ENCODE results near the gene MINDY1.

Gene MINDY1

GRCh38 chr1:151000408-151000807 is 6.3 kb downstream of the MINDY1 start:
- H2BK120ac ChIP-seq (ENCODE audit: low read depth, low read length): no peak overlapping the region
- H2AK5ac ChIP-seq (ENCODE audit: low read depth, low read length): no peak overlapping the region
- WGBS, 2 donors (ENCODE audit: extremely low coverage in 2 of 2, insufficient read length in 2 of 2, insufficient replicate concordance in 1 of 2): no CpG with 5 or more reads among the region's 3 CpGs

GRCh38 chr1:150999926-151000325 is 6.8 kb downstream of the MINDY1 start:
- Histone ChIP-seq H3K36me3 (replicated peaks in 1 of 2; ENCODE audit: control insufficient read depth in 2 of 2, insufficient read depth in 2 of 2, low read length in 2 of 2) (peaks cover 9 to 29% of the 10 kb centered on the region in 2 donors), H2AK5ac (ENCODE audit: low read depth, low read length) (no peak overlapping the region), H3K79me1 (ENCODE audit: low read depth, low read length) (no peaks in the 10 kb centered on the region), H2BK12ac (ENCODE audit: low read length) (no peak overlapping the region), H2AFZ (ENCODE audit: low read length) (no peak overlapping the region), H4K8ac (ENCODE audit: low read depth, low read length) (no peak overlapping the region), H2BK5ac (ENCODE audit: low read length) (no peak overlapping the region), H3K9me3 (replicated peaks in 1 of 2; ENCODE audit: control insufficient read depth in 2 of 2, insufficient read depth in 1 of 2, low read depth in 1 of 2, low read length in 2 of 2) (no peaks in the 10 kb centered on the region), H3K23ac (ENCODE audit: low read depth, low read length, poor library complexity) (no peak overlapping the region), H2BK15ac (ENCODE audit: low read length) (no peak overlapping the region), H3K14ac (ENCODE audit: low read length) (no peak overlapping the region), H3K4me1 (ENCODE audit: control insufficient read depth in 2 of 2, insufficient read depth in 1 of 2, low read depth in 1 of 2, low read length in 2 of 2) (no peaks in the 10 kb centered on the region), H3K4ac (ENCODE audit: low read length) (no peak overlapping the region), H3K9ac (ENCODE audit: low read depth, low read length, poor library complexity) (no peak overlapping the region), H3K4me2 (ENCODE audit: insufficient read depth, low read length, poor library complexity, severe bottlenecking) (no peak overlapping the region), H4K91ac (ENCODE audit: low read depth, low read length, poor library complexity) (no peak overlapping the region), H3K4me3 (ENCODE audit: low read length in 2 of 2) (no peak overlapping the region), H3K27me3 (ENCODE audit: control insufficient read depth in 3 of 3, insufficient read depth in 3 of 3, low read depth in 1 of 3, low read length in 3 of 3) (no peaks in the 10 kb centered on the region), H3K27ac (replicated peaks; ENCODE audit: low read length) (no peak overlapping the region), H2BK120ac (ENCODE audit: low read depth, low read length) (no peak overlapping the region), H3K18ac (ENCODE audit: low read length) (no peak overlapping the region)
- DNase-seq (ENCODE audit: low spot score): no peak
- WGBS, 2 donors (ENCODE audit: extremely low coverage in 2 of 2, insufficient read length in 2 of 2, insufficient replicate concordance in 1 of 2): no CpG with 5 or more reads among the region's 2 CpGs

More at GRCh38 chr1:151000408-151000807, 6.3 kb downstream of the MINDY1 start:
- Histone ChIP-seq H2BK12ac (ENCODE audit: low read length) (no peak overlapping the region), H3K4ac (ENCODE audit: low read length) (no peak overlapping the region), H2AFZ (ENCODE audit: low read length) (no peak overlapping the region), H4K8ac (ENCODE audit: low read depth, low read length) (no peak overlapping the region), H3K36me3 (replicated peaks in 1 of 2; ENCODE audit: control insufficient read depth in 2 of 2, insufficient read depth in 2 of 2, low read length in 2 of 2) (peaks cover 9 to 29% of the 10 kb centered on the region in 2 donors), H3K9me3 (replicated peaks in 1 of 2; ENCODE audit: control insufficient read depth in 2 of 2, insufficient read depth in 1 of 2, low read depth in 1 of 2, low read length in 2 of 2) (no peaks in the 10 kb centered on the region), H3K18ac (ENCODE audit: low read length) (no peak overlapping the region), H3K27me3 (ENCODE audit: control insufficient read depth in 3 of 3, insufficient read depth in 3 of 3, low read depth in 1 of 3, low read length in 3 of 3) (no peaks in the 10 kb centered on the region), H4K91ac (ENCODE audit: low read depth, low read length, poor library complexity) (no peak overlapping the region), H2BK15ac (ENCODE audit: low read length) (no peak overlapping the region), H3K4me3 (ENCODE audit: low read length in 2 of 2) (no peak overlapping the region), H3K27ac (replicated peaks; ENCODE audit: low read length) (no peak overlapping the region), H3K23ac (ENCODE audit: low read depth, low read length, poor library complexity) (no peak overlapping the region), H3K4me1 (ENCODE audit: control insufficient read depth in 2 of 2, insufficient read depth in 1 of 2, low read depth in 1 of 2, low read length in 2 of 2) (peaks cover 0 to under 1% of the 10 kb centered on the region in 2 donors), H2BK5ac (ENCODE audit: low read length) (no peak overlapping the region), H3K14ac (ENCODE audit: low read length) (no peak overlapping the region), H3K79me1 (ENCODE audit: low read depth, low read length) (no peaks in the 10 kb centered on the region), H3K9ac (ENCODE audit: low read depth, low read length, poor library complexity) (no peak overlapping the region), H3K4me2 (ENCODE audit: insufficient read depth, low read length, poor library complexity, severe bottlenecking) (no peak overlapping the region)
- no peak for DNase-seq (ENCODE audit: low spot score)

- Histone ChIP-seq H3K9ac (ENCODE audit: low read depth, low read length, poor library complexity) (no peak overlapping the region), H2AFZ (ENCODE audit: low read length) (no peak overlapping the region), H3K4me2 (ENCODE audit: insufficient read depth, low read length, poor library complexity, severe bottlenecking) (no peak overlapping the region), H4K91ac (ENCODE audit: low read depth, low read length, poor library complexity) (no peak overlapping the region), H3K27ac (replicated peaks; ENCODE audit: low read length) (no peak overlapping the region), H2BK12ac (ENCODE audit: low read length) (no peak overlapping the region), H2AK5ac (ENCODE audit: low read depth, low read length) (no peak overlapping the region), H4K8ac (ENCODE audit: low read depth, low read length) (no peak overlapping the region), H2BK120ac (ENCODE audit: low read depth, low read length) (no peak overlapping the region), H2BK5ac (ENCODE audit: low read length) (no peak overlapping the region), H3K27me3 (ENCODE audit: control insufficient read depth in 3 of 3, insufficient read depth in 3 of 3, low read depth in 1 of 3, low read length in 3 of 3) (no peaks in the 10 kb centered on the region), H3K23ac (ENCODE audit: low read depth, low read length, poor library complexity) (no peak overlapping the region), H3K4ac (ENCODE audit: low read length) (no peak overlapping the region), H3K9me3 (replicated peaks in 1 of 2; ENCODE audit: control insufficient read depth in 2 of 2, insufficient read depth in 1 of 2, low read depth in 1 of 2, low read length in 2 of 2) (no peaks in the 10 kb centered on the region), H3K4me1 (ENCODE audit: control insufficient read depth in 2 of 2, insufficient read depth in 1 of 2, low read depth in 1 of 2, low read length in 2 of 2) (no peaks in the 10 kb centered on the region), H3K36me3 (replicated peaks in 1 of 2; ENCODE audit: control insufficient read depth in 2 of 2, insufficient read depth in 2 of 2, low read length in 2 of 2) (peaks cover 9 to 29% of the 10 kb centered on the region in 2 donors), H3K14ac (ENCODE audit: low read length) (no peak overlapping the region), H3K18ac (ENCODE audit: low read length) (no peak overlapping the region), H3K4me3 (ENCODE audit: low read length in 2 of 2) (no peak overlapping the region), H3K79me1 (ENCODE audit: low read depth, low read length) (no peaks in the 10 kb centered on the region), H2BK15ac (ENCODE audit: low read length) (no peak overlapping the region)
- no peak for DNase-seq (ENCODE audit: low spot score)
- WGBS, 2 donors (ENCODE audit: extremely low coverage in 2 of 2, insufficient read length in 2 of 2, insufficient replicate concordance in 1 of 2): no CpG with 5 or more reads among the region's 17 CpGs
Measured at GRCh38 chr1:150999051-150999674, 7.5 kb downstream of the MINDY1 start.

- peaks cover 9 to 29% of the 10 kb centered on the region in 2 donors for H3K36me3 ChIP-seq (replicated peaks in 1 of 2; ENCODE audit: control insufficient read depth in 2 of 2, insufficient read depth in 2 of 2, low read length in 2 of 2)
- no peak overlapping the region for H3K23ac ChIP-seq (ENCODE audit: low read depth, low read length, poor library complexity)
- no peak overlapping the region for H2BK12ac ChIP-seq (ENCODE audit: low read length)
- no peak overlapping the region for H3K4me2 ChIP-seq (ENCODE audit: insufficient read depth, low read length, poor library complexity, severe bottlenecking)
- H2BK15ac ChIP-seq (ENCODE audit: low read length): no peak overlapping the region
- H2BK120ac ChIP-seq (ENCODE audit: low read depth, low read length): no peak overlapping the region
- H4K91ac ChIP-seq (ENCODE audit: low read depth, low read length, poor library complexity): no peak overlapping the region
- H3K4me1 ChIP-seq (ENCODE audit: control insufficient read depth in 2 of 2, insufficient read depth in 1 of 2, low read depth in 1 of 2, low read length in 2 of 2): no peaks in the 10 kb centered on the region
- no peak overlapping the region for H4K8ac ChIP-seq (ENCODE audit: low read depth, low read length)
- H3K4ac ChIP-seq (ENCODE audit: low read length): no peak overlapping the region
- no peak for DNase-seq (ENCODE audit: low spot score)
- H2AK5ac ChIP-seq (ENCODE audit: low read depth, low read length): no peak overlapping the region
- no peaks in the 10 kb centered on the region for H3K79me1 ChIP-seq (ENCODE audit: low read depth, low read length)
- no peak overlapping the region for H2BK5ac ChIP-seq (ENCODE audit: low read length)
- no peaks in the 10 kb centered on the region for H3K27me3 ChIP-seq (ENCODE audit: control insufficient read depth in 3 of 3, insufficient read depth in 3 of 3, low read depth in 1 of 3, low read length in 3 of 3)
- no peak overlapping the region for H2AFZ ChIP-seq (ENCODE audit: low read length)
- no peak overlapping the region for H3K18ac ChIP-seq (ENCODE audit: low read length)
- no peak overlapping the region for H3K4me3 ChIP-seq (ENCODE audit: low read length in 2 of 2)
- no peak overlapping the region for H3K14ac ChIP-seq (ENCODE audit: low read length)
- no peaks in the 10 kb centered on the region for H3K9me3 ChIP-seq (replicated peaks in 1 of 2; ENCODE audit: control insufficient read depth in 2 of 2, insufficient read depth in 1 of 2, low read depth in 1 of 2, low read length in 2 of 2)
- no peak overlapping the region for H3K27ac ChIP-seq (replicated peaks; ENCODE audit: low read length)
- no CpG with 5 or more reads among the region's 5 CpGs for WGBS, 2 donors (ENCODE audit: extremely low coverage in 2 of 2, insufficient read length in 2 of 2, insufficient replicate concordance in 1 of 2)
- H3K9ac ChIP-seq (ENCODE audit: low read depth, low read length, poor library complexity): no peak overlapping the region
Measured at GRCh38 chr1:150997949-150998348, 8.8 kb downstream of the MINDY1 start.
